HepG2 (cell line): ENCODE results near the gene COG8. TPM values are rescaled to one million over a fixed set of nuclear protein-coding genes. Genes with fewer than 3 reads are reported as not detected.
A peak's percentile ranks its signal among the peaks of the same experiment; 100 is the strongest.

ENCODE experiments used
- AHR ChIP-seq: IDR thresholded peaks from 2 replicates; pipeline ENCODE4 v1.6.1; 2018; ENCODE audit warnings: missing genetic modification reagents, missing compliant biosample characterization
- EEA1 ChIP-seq: sonication (generic); formaldehyde crosslinking; IDR thresholded peaks from 2 replicates; pipeline ENCODE4 v1.5.1; 2020; ENCODE audit warnings: mild to moderate bottlenecking, missing genetic modification reagents, borderline replicate concordance
- GPBP1L1 ChIP-seq: sonication (generic); formaldehyde crosslinking; IDR thresholded peaks from 2 replicates; pipeline ENCODE4 v1.5.0; 2020; ENCODE audit warnings: mild to moderate bottlenecking, missing genetic modification reagents
- NONO ChIP-seq, 2 experiments: fragments of 450-650 bp in 1 of 2; sonication (generic) in 1 of 2; formaldehyde crosslinking in 1 of 2; IDR thresholded peaks in 1 of 2; conservative IDR thresholded peaks in 1 of 2; 2 replicates each; pipeline versions ENCODE4 v1.6.1 to v1.8.0; 2017 to 2022; ENCODE audit warnings: mild to moderate bottlenecking in 1 of 2, missing genetic modification reagents in 1 of 2, moderate library complexity in 1 of 2
- SIX4 ChIP-seq: sonication (generic); formaldehyde crosslinking; IDR thresholded peaks from 2 replicates; pipeline ENCODE4 v1.4.0; 2020; ENCODE audit warnings: missing genetic modification reagents
- SSRP1 ChIP-seq: IDR thresholded peaks from 2 replicates; pipeline ENCODE4 v1.6.1; 2016; ENCODE audit warnings: control low read depth
- ZBTB33 ChIP-seq: sonication (generic); formaldehyde crosslinking; IDR thresholded peaks from 2 replicates; pipeline ENCODE4 v1.4.0; 2020; ENCODE audit warnings: missing genetic modification reagents
- ZNF431 ChIP-seq: sonication (generic); formaldehyde crosslinking; IDR thresholded peaks from 2 replicates; pipeline ENCODE4 v1.9.0; 2022; ENCODE audit warnings: missing genetic modification reagents, low read depth, mild to moderate bottlenecking, borderline replicate concordance
- ZNF503 ChIP-seq: sonication (generic); formaldehyde crosslinking; IDR thresholded peaks from 2 replicates; pipeline ENCODE4 v1.4.0; 2020; ENCODE audit warnings: missing genetic modification reagents
- ZNF572 ChIP-seq: sonication (generic); formaldehyde crosslinking; IDR thresholded peaks from 2 replicates; pipeline ENCODE4 v1.5.1; 2020; ENCODE audit warnings: mild to moderate bottlenecking, missing genetic modification reagents
- polyA plus RNA-seq, 8 experiments: library from polyadenylated mRNA; depleted of rRNA in 3 of 8; stranded (reverse) in 7 of 8; unstranded in 1 of 8; fragments of >200 nt; fragmentation: Illumina TruSeq in 4 of 8; extraction: Trizol in 4 of 8; gene quantifications; 2 replicates each; pipeline versions ENCODE4 v1.2.1 to v1.2.3, GENCODE V29; 2011 to 2016; ENCODE audit warnings: low read depth in 4 of 8, missing spikeins in 1 of 8, mixed read lengths in 1 of 8; ENCODE audit not compliant: insufficient read depth in 1 of 8
- total RNA-seq, 5 experiments: library from RNA; depleted of rRNA; stranded (reverse); fragments of >200 nt; fragmentation: Illumina TruSeq; extraction: Trizol; gene quantifications; 2 replicates each; pipeline ENCODE4 v1.2.3, GENCODE V29; 2016; ENCODE audit warnings: low read depth in 1 of 5
- TF ChIP-seq, protein P1 (sequence below): sonication (generic); formaldehyde crosslinking; IDR thresholded peaks from 2 replicates; pipeline ENCODE4 v1.4.0; 2020; ENCODE audit warnings: mild to moderate bottlenecking, missing genetic modification reagents
- TF ChIP-seq, protein P2 (sequence below): sonication (generic); formaldehyde crosslinking; IDR thresholded peaks from 2 replicates; pipeline ENCODE4 v1.4.0; 2020; ENCODE audit warnings: missing genetic modification reagents, borderline replicate concordance
- TF ChIP-seq, protein P3 (sequence below): sonication (generic); formaldehyde crosslinking; IDR thresholded peaks from 2 replicates; pipeline ENCODE4 v1.8.1; 2023; ENCODE audit warnings: mild to moderate bottlenecking, missing genetic modification reagents

Gene COG8
- total and polyA plus RNA-seq, 2 of the 13 experiments (the other 11 are each of a cell fraction or from before 2014, with no cell fraction given): 45.5 to 52.1 TPM

DNA sequence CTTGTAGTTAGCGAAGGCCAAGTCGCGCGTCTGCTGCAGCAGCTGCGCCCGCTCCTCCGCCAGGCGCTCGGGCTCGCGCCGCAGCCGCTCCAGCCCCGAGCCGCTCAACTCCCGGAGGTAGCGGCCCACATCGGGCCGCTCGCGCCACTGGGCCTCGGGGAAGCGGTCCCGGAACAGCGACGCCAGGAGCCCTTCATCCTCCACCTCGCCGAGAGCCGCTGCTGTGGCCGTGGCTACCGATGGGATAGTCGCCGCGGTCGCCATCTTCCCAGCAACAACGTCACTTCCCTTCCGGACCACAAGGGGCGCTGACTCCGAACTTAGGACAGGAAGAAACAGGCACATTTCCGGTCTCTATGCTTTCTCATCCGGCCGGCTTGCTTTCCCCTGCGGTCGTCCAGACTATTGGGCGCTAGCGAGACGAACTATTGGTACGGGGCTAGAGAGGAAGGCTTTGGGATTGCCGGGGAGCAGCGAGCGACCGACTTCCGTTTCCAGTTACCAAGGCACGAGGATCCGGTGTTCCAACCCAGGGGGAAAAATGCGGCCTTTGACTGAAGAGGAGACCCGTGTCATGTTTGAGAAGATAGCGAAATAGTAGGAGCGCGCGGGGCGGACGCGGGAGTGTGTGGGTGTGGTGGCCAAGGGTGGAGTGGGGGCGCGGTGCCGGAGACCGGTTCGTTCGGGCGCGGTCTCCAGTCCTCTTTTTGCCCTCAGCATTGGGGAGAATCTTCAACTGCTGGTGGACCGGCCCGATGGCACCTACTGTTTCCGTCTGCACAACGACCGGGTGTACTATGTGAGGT lies at the start of gene COG8, which contains the start of gene NIP7 (continued):
- TF ChIP-seq SIX4 (CRISPR knock-in tag): peak; percentile 50
- TF ChIP-seq ZNF431: peak; percentile 38; the same call in 1 of the 2 replicates
- no peak; the same call in 1 of the 2 replicates for TF ChIP-seq EEA1 (CRISPR knock-in tag)
- TF ChIP-seq SSRP1 (CRISPR knock-in tag): peak; percentile 62; the same call in 1 of the 2 replicates
- TF ChIP-seq, protein P1, sequence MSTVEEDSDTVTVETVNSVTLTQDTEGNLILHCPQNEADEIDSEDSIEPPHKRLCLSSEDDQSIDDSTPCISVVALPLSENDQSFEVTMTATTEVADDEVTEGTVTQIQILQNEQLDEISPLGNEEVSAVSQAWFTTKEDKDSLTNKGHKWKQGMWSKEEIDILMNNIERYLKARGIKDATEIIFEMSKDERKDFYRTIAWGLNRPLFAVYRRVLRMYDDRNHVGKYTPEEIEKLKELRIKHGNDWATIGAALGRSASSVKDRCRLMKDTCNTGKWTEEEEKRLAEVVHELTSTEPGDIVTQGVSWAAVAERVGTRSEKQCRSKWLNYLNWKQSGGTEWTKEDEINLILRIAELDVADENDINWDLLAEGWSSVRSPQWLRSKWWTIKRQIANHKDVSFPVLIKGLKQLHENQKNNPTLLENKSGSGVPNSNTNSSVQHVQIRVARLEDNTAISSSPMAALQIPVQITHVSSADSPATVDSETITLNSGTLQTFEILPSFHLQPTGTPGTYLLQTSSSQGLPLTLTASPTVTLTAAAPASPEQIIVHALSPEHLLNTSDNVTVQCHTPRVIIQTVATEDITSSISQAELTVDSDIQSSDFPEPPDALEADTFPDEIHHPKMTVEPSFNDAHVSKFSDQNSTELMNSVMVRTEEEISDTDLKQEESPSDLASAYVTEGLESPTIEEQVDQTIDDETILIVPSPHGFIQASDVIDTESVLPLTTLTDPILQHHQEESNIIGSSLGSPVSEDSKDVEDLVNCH: peak; percentile 66; the same call in 1 of the 2 replicates
- TF ChIP-seq NONO (IDR thresholded peaks at IDR 0.05): no peak
- TF ChIP-seq NONO (CRISPR knock-in tag; conservative IDR thresholded peaks at IDR 0.05): peak; percentile 98
- TF ChIP-seq ZNF503 (CRISPR knock-in tag): peak; percentile 90
- TF ChIP-seq AHR (CRISPR knock-in tag): no peak; the same call in 1 of the 2 replicates
- TF ChIP-seq, protein P2, sequence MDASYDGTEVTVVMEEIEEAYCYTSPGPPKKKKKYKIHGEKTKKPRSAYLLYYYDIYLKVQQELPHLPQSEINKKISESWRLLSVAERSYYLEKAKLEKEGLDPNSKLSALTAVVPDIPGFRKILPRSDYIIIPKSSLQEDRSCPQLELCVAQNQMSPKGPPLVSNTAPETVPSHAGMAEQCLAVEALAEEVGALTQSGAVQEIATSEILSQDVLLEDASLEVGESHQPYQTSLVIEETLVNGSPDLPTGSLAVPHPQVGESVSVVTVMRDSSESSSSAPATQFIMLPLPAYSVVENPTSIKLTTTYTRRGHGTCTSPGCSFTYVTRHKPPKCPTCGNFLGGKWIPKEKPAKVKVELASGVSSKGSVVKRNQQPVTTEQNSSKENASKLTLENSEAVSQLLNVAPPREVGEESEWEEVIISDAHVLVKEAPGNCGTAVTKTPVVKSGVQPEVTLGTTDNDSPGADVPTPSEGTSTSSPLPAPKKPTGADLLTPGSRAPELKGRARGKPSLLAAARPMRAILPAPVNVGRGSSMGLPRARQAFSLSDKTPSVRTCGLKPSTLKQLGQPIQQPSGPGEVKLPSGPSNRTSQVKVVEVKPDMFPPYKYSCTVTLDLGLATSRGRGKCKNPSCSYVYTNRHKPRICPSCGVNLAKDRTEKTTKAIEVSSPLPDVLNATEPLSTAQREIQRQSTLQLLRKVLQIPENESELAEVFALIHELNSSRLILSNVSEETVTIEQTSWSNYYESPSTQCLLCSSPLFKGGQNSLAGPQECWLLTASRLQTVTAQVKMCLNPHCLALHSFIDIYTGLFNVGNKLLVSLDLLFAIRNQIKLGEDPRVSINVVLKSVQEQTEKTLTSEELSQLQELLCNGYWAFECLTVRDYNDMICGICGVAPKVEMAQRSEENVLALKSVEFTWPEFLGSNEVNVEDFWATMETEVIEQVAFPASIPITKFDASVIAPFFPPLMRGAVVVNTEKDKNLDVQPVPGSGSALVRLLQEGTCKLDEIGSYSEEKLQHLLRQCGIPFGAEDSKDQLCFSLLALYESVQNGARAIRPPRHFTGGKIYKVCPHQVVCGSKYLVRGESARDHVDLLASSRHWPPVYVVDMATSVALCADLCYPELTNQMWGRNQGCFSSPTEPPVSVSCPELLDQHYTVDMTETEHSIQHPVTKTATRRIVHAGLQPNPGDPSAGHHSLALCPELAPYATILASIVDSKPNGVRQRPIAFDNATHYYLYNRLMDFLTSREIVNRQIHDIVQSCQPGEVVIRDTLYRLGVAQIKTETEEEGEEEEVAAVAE (CRISPR knock-in tag): peak; percentile 83; the same call in 1 of the 2 replicates
- TF ChIP-seq ZNF572 (CRISPR knock-in tag): no peak
- peak; percentile 60 for TF ChIP-seq ZBTB33 (CRISPR knock-in tag)
- no peak for TF ChIP-seq GPBP1L1 (CRISPR knock-in tag)
- TF ChIP-seq, protein P3, sequence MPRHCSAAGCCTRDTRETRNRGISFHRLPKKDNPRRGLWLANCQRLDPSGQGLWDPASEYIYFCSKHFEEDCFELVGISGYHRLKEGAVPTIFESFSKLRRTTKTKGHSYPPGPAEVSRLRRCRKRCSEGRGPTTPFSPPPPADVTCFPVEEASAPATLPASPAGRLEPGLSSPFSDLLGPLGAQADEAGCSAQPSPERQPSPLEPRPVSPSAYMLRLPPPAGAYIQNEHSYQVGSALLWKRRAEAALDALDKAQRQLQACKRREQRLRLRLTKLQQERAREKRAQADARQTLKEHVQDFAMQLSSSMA (CRISPR knock-in tag): peak; percentile 90; the same call in 1 of the 2 replicates
